Cardiac ventricle fibroblast (primary cell): ENCODE measurements around the gene LIN9. TPM values are rescaled to one million over a fixed set of nuclear protein-coding genes. Genes with fewer than 3 reads are reported as not detected.

Experiments
- total RNA-seq: library from RNA; depleted of rRNA; stranded (reverse); fragments of >200 nt; gene quantifications from 2 replicates; pipeline ENCODE4 v1.2.3, GENCODE V29; 2015

LIN9 gene
- total RNA-seq = 1.00 and 1.7 TPM in 2 replicates

GRCh38 chr1:226308723-226309397, at the start of gene LIN9:
Gene LIN9 (minus strand): TSS chr1:226309164. CDS start chr1:226309139, 25 bp downstream.

GRCh38 chr1:226223157-226223785, 85.7 kb downstream of the LIN9 start, which contains the start of gene MIXL1:
Gene MIXL1 (plus strand): TSS chr1:226223664. CDS start chr1:226223682, 18 bp downstream.

GRCh38 chr1:226186124-226187018, 122.6 kb downstream of the LIN9 start, which contains the start of gene ACBD3:
Gene ACBD3 (minus strand): TSS chr1:226186741. CDS start chr1:226186675, 66 bp downstream.

Other genes with a start within 250 kb of the LIN9 start
- 231 and 252 TPM in 2 replicates for gene H3-3A, start 246.4 kb downstream of the LIN9 start, total RNA-seq
- gene ACBD3, start 122.4 kb downstream of the LIN9 start, total RNA-seq = 42.4 and 42.7 TPM in 2 replicates
- not detected in 2 replicates for gene MIXL1, start 85.5 kb downstream of the LIN9 start, total RNA-seq
- 54.5 and 63.9 TPM in 2 replicates for gene PARP1, start 98.9 kb upstream of the LIN9 start, total RNA-seq
- 0.73 and 0.81 TPM in 2 replicates for gene STUM, start 239.6 kb upstream of the LIN9 start, total RNA-seq